Hematopoietic multipotent progenitor cell treated with erythropoietin and hydrocortisone succinate and interleukin-3 and kit ligand, for 17 days (in vitro differentiated cells): ENCODE results near the gene RELN.
"Not testable (repeated sequence)": the region's sequence is repeated elsewhere in the genome, so short reads cannot be mapped to it uniquely, and the experiment has no call there.

Experiments
- DNase-seq: peaks from one replicate; pipeline ENCODE4 v3.0.0-alpha.2; 2015; ENCODE audit warnings: low spot score

RELN gene

GRCh38 chr7:103560136-103560535, 429.3 kb downstream of the RELN start:
- no peak for DNase-seq

- DNase-seq = no peak
Measured at GRCh38 chr7:103551016-103551415, 438.4 kb downstream of the RELN start.

- no peak for DNase-seq
Measured at GRCh38 chr7:103549786-103550185, 439.7 kb downstream of the RELN start.

- DNase-seq = no peak
Measured at GRCh38 chr7:103547451-103548284, 441.8 kb downstream of the RELN start.

- no peak for DNase-seq
Measured at GRCh38 chr7:103542470-103542869, 447.0 kb downstream of the RELN start.

- no peak for DNase-seq
Measured at GRCh38 chr7:103541947-103542346, 447.5 kb downstream of the RELN start.

- DNase-seq = no peak
Measured at GRCh38 chr7:103541026-103541425, 448.4 kb downstream of the RELN start.

GRCh38 chr7:103540338-103540737, 449.1 kb downstream of the RELN start:
- DNase-seq = no peak

GRCh38 chr7:103539875-103540274, 449.6 kb downstream of the RELN start:
- no peak for DNase-seq

- DNase-seq = no peak
Measured at GRCh38 chr7:103538964-103539709, 450.3 kb downstream of the RELN start.

GRCh38 chr7:103533761-103534160, 455.7 kb downstream of the RELN start:
- no peak for DNase-seq

- DNase-seq = no peak
Measured at GRCh38 chr7:103532955-103533354, 456.5 kb downstream of the RELN start.

- no peak for DNase-seq
Measured at GRCh38 chr7:103528152-103528551, 461.3 kb downstream of the RELN start.

GRCh38 chr7:103525937-103526336, 463.5 kb downstream of the RELN start:
- no peak for DNase-seq

GRCh38 chr7:103524042-103524907, 465.2 kb downstream of the RELN start:
- DNase-seq = no peak

- no peak for DNase-seq
Measured at GRCh38 chr7:103521937-103522336, 467.5 kb downstream of the RELN start.

- no peak for DNase-seq
Measured at GRCh38 chr7:103504505-103505135, 484.8 kb downstream of the RELN start.

- no peak for DNase-seq
Measured at GRCh38 chr7:103501206-103501605, 488.3 kb downstream of the RELN start.

GRCh38 chr7:103499976-103500375, 489.5 kb downstream of the RELN start:
- DNase-seq = no peak

GRCh38 chr7:103487419-103487818, 502.0 kb downstream of the RELN start:
- no peak for DNase-seq

GRCh38 chr7:103486873-103487272, 502.6 kb downstream of the RELN start:
- not testable (repeated sequence) for DNase-seq

- no peak for DNase-seq
Measured at GRCh38 chr7:103480771-103481170, 508.7 kb downstream of the RELN start.
